AG10803 (cell line): ENCODE results near the gene L1CAM.

ENCODE experiments used
- DNase-seq: peaks from one replicate; pipeline ENCODE4 v3.0.0; 2010; ENCODE audit warnings: low read depth
- H3K4me3 ChIP-seq: 2 replicates; pipeline ENCODE4 v1.5.1; 2011; ENCODE audit warnings: mild to moderate bottlenecking, low read length, control low read depth
- CTCF ChIP-seq: conservative IDR thresholded peaks from 2 replicates; pipeline ENCODE4 v1.5.1; 2011; ENCODE audit warnings: mild to moderate bottlenecking, low read length, control low read depth, inconsistent platforms

L1CAM gene

GRCh38 chrX:153881281-153881680 lies 4.7 kb downstream of the L1CAM start:
- TF ChIP-seq CTCF = no peak
- no peak for DNase-seq
- no peak overlapping the region for H3K4me3 ChIP-seq

DNA sequence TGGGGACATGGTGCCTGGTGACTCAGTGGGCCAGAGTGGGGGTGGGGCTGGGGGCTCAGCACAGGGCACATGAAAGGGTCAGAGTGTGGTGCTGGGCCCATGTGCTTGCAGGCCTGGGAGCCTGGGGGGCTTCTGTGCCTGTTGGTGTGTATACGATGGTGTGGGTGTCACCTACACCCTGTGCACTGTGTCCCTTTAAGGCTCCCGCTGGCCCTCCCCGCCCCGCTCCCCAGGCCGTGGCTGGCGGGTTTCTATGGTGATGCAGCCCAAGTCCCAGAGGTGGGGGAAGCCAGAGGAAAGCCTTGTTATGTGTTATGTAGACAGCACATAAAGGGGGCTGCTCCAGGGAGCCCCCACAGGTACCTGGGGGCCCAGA lies 5.5 kb downstream of the L1CAM start:
- no peak for TF ChIP-seq CTCF
- H3K4me3 ChIP-seq = no peak overlapping the region
- DNase-seq = no peak

- H3K4me3 ChIP-seq = no peak overlapping the region
- DNase-seq = no peak
- TF ChIP-seq CTCF = no peak
These were observed 6.1 kb downstream of the L1CAM start for GRCh38 chrX:153879741-153880439.

GRCh38 chrX:153878969-153879653 lies 6.9 kb downstream of the L1CAM start:
- no peak for TF ChIP-seq CTCF
- H3K4me3 ChIP-seq = no peak overlapping the region
- DNase-seq = no peak

- no peak for TF ChIP-seq CTCF
- DNase-seq = no peak
- H3K4me3 ChIP-seq = no peak overlapping the region
These were observed 7.6 kb downstream of the L1CAM start for GRCh38 chrX:153878345-153878744.

GRCh38 chrX:153877571-153878261 lies 8.3 kb downstream of the L1CAM start:
- no peak for TF ChIP-seq CTCF
- H3K4me3 ChIP-seq = no peak overlapping the region
- DNase-seq = no peak
